ENCODE results near the gene ABHD13.

Gene ABHD13

DNA sequence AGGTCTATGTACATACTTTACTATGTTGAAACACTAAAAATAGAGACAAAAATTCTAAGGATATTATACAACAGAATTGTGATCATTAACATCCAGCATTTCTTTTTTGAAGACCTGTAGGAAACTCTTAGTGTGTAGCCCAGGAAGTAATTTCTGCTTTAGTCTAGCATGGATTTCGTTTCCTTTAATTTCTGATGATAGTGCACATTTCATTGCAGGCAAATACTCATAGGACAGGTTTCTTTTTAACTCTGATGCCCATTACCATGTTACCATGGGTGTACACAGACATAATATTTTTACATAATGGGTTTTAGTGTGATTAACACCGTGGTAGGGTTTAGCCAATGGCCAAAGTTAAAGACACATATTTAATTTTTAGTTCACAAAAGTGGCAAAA lies 29.9 kb upstream of the ABHD13 start:
- no peak for DNase-seq (ENCODE audit: low spot score)
- no peak for TF ChIP-seq CTCF (IDR thresholded peaks at IDR 0.05; ENCODE audit: extremely low read depth, missing control alignments)

GRCh38 chr13:108190897-108191296 lies 27.3 kb upstream of the ABHD13 start:
- DNase-seq (ENCODE audit: low spot score), result no peak
- TF ChIP-seq CTCF (IDR thresholded peaks at IDR 0.05; ENCODE audit: extremely low read depth, missing control alignments), result no peak

GRCh38 chr13:108193806-108194205 lies 24.4 kb upstream of the ABHD13 start:
- TF ChIP-seq CTCF (IDR thresholded peaks at IDR 0.05; ENCODE audit: extremely low read depth, missing control alignments), result no peak
- DNase-seq (ENCODE audit: low spot score), result no peak

- DNase-seq (ENCODE audit: low spot score), result no peak
- TF ChIP-seq CTCF (IDR thresholded peaks at IDR 0.05; ENCODE audit: extremely low read depth, missing control alignments), result no peak
Measured at GRCh38 chr13:108194435-108194936, 23.7 kb upstream of the ABHD13 start.

- no peak for DNase-seq (ENCODE audit: low spot score)
- TF ChIP-seq CTCF (IDR thresholded peaks at IDR 0.05; ENCODE audit: extremely low read depth, missing control alignments), result no peak
Measured at GRCh38 chr13:108195146-108195545, 23.0 kb upstream of the ABHD13 start.

GRCh38 chr13:108195861-108196260 lies 22.3 kb upstream of the ABHD13 start:
- DNase-seq (ENCODE audit: low spot score), result no peak
- no peak for TF ChIP-seq CTCF (IDR thresholded peaks at IDR 0.05; ENCODE audit: extremely low read depth, missing control alignments)

DNA sequence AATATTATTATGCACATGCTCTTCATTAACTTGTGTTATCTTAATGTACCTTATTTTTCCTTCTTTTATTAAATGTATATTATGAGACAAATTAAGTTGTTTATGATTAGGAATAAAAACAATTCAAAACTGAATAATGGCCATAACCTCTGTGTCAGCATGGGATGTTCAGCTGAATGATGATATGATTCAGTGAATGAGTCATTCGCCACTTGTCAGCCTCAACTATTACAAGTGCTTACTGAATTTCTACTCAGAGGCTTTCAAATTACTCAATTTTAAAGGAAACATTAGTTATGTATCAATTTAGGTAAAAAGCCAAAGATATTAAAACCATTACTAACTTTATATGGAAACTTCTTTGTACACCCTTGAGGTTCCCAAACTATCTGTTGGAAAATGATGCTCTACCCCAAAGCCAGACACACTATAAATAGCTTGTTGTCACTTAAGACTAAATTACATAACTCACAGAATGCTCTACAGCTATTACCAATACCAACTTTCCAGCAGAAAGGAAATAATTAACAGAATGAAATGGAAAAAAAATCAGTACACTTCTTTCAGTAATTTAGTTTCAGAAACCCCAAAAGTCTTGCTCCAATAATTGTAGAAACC lies 17.3 kb upstream of the ABHD13 start:
- no peak for DNase-seq (ENCODE audit: low spot score)
- no peak for TF ChIP-seq CTCF (IDR thresholded peaks at IDR 0.05; ENCODE audit: extremely low read depth, missing control alignments)

Data from GM20000 (cell line).